HepG2 (cell line): ENCODE data around the gene ZNF512B. TPM values are rescaled to one million over a fixed set of nuclear protein-coding genes. Genes with fewer than 3 reads are reported as not detected.

Experiments
- ARNTL ChIP-seq: sonication (generic); formaldehyde crosslinking; IDR thresholded peaks from 2 replicates; pipeline ENCODE4 v1.4.0; 2020; ENCODE audit warnings: mild to moderate bottlenecking, missing genetic modification reagents
- DDIT3 ChIP-seq: sonication (generic); formaldehyde crosslinking; IDR thresholded peaks from 2 replicates; pipeline ENCODE4 v1.4.0; 2020; ENCODE audit warnings: mild to moderate bottlenecking, missing genetic modification reagents
- DMAP1 ChIP-seq: IDR thresholded peaks from 2 replicates; pipeline ENCODE4 v1.6.1; 2016
- ELF3 ChIP-seq: IDR thresholded peaks from 2 replicates; pipeline ENCODE4 v1.6.1; 2016; ENCODE audit warnings: missing genetic modification reagents, missing compliant biosample characterization
- GPN1 ChIP-seq: sonication (generic); formaldehyde crosslinking; IDR thresholded peaks from 2 replicates; pipeline ENCODE4 v1.5.1; 2020; ENCODE audit warnings: missing genetic modification reagents, borderline replicate concordance
- HMGXB3 ChIP-seq: sonication (generic); formaldehyde crosslinking; IDR thresholded peaks from 2 replicates; pipeline ENCODE4 v1.4.0; 2020; ENCODE audit warnings: missing genetic modification reagents, borderline replicate concordance
- KAT7 ChIP-seq: IDR thresholded peaks from 2 replicates; pipeline ENCODE4 v1.6.1; 2018; ENCODE audit warnings: borderline replicate concordance, missing compliant biosample characterization
- MTERF4 ChIP-seq: sonication (generic); formaldehyde crosslinking; IDR thresholded peaks from 2 replicates; pipeline ENCODE4 v1.8.0; 2023; ENCODE audit warnings: mild to moderate bottlenecking, missing genetic modification reagents
- NFIB ChIP-seq: sonication (generic); formaldehyde crosslinking; IDR thresholded peaks from 2 replicates; pipeline ENCODE4 v1.9.0; 2021; ENCODE audit warnings: missing genetic modification reagents, mild to moderate bottlenecking, borderline replicate concordance
- PTBP1 ChIP-seq: fragments of 200-400 bp; formaldehyde crosslinking; IDR thresholded peaks from 2 replicates; pipeline ENCODE4 v1.6.1; 2018; ENCODE audit warnings: low read length, low read depth; ENCODE audit not compliant: poor library complexity, severe bottlenecking
- SRY ChIP-seq: sonication (generic); formaldehyde crosslinking; IDR thresholded peaks from 2 replicates; pipeline ENCODE4 v1.8.0; 2022; ENCODE audit warnings: mild to moderate bottlenecking, missing genetic modification reagents
- STAG1 ChIP-seq: sonication (generic); formaldehyde crosslinking; IDR thresholded peaks from 2 replicates; pipeline ENCODE4 v1.4.0; 2020; ENCODE audit warnings: missing genetic modification reagents
- TSC22D2 ChIP-seq: sonication (generic); formaldehyde crosslinking; IDR thresholded peaks from 2 replicates; pipeline ENCODE4 v1.5.1; 2020; ENCODE audit warnings: missing genetic modification reagents, mild to moderate bottlenecking, borderline replicate concordance
- YEATS2 ChIP-seq: sonication (generic); formaldehyde crosslinking; IDR thresholded peaks from 2 replicates; pipeline ENCODE4 v1.4.0; 2020; ENCODE audit warnings: missing genetic modification reagents, borderline replicate concordance
- ZBTB39 ChIP-seq: sonication (generic); formaldehyde crosslinking; IDR thresholded peaks from 2 replicates; pipeline ENCODE4 v1.5.0; 2020; ENCODE audit warnings: missing genetic modification reagents
- ZFX ChIP-seq: sonication (generic); formaldehyde crosslinking; IDR thresholded peaks from 2 replicates; pipeline ENCODE4 v1.4.0; 2020; ENCODE audit warnings: mild to moderate bottlenecking, low read depth, missing genetic modification reagents, moderate library complexity
- ZNF597 ChIP-seq: sonication (generic); formaldehyde crosslinking; IDR thresholded peaks from 2 replicates; pipeline ENCODE4 v1.5.0; 2020; ENCODE audit warnings: missing genetic modification reagents
- ZNF768 ChIP-seq: sonication (generic); formaldehyde crosslinking; IDR thresholded peaks from 2 replicates; pipeline ENCODE4 v1.4.0; 2020; ENCODE audit warnings: missing genetic modification reagents
- polyA plus RNA-seq, 8 experiments: library from polyadenylated mRNA; depleted of rRNA in 3 of 8; stranded (reverse) in 7 of 8; unstranded in 1 of 8; fragments of >200 nt; fragmentation: Illumina TruSeq in 4 of 8; extraction: Trizol in 4 of 8; gene quantifications; 2 replicates each; pipeline versions ENCODE4 v1.2.1 to v1.2.3, GENCODE V29; 2011 to 2016; ENCODE audit warnings: low read depth in 4 of 8, missing spikeins in 1 of 8, mixed read lengths in 1 of 8; ENCODE audit not compliant: insufficient read depth in 1 of 8
- total RNA-seq, 5 experiments: library from RNA; depleted of rRNA; stranded (reverse); fragments of >200 nt; fragmentation: Illumina TruSeq; extraction: Trizol; gene quantifications; 2 replicates each; pipeline ENCODE4 v1.2.3, GENCODE V29; 2016; ENCODE audit warnings: low read depth in 1 of 5
- TF ChIP-seq, protein P1 (sequence below): sonication (generic); formaldehyde crosslinking; IDR thresholded peaks from 2 replicates; pipeline ENCODE4 v1.5.0; 2020; ENCODE audit warnings: missing genetic modification reagents, mild to moderate bottlenecking, borderline replicate concordance

ZNF512B gene
- total and polyA plus RNA-seq, 2 of the 13 experiments (the other 11 are each of a cell fraction or from before 2014, with no cell fraction given), result 11.5 to 30.6 TPM

- TF ChIP-seq ELF3 (CRISPR knock-in tag), result peak; percentile 64
- TF ChIP-seq MTERF4 (CRISPR knock-in tag), result peak; percentile 93
- no peak for TF ChIP-seq ZNF597 (CRISPR knock-in tag)
- TF ChIP-seq STAG1 (CRISPR knock-in tag), result peak; percentile 44
- TF ChIP-seq ARNTL (CRISPR knock-in tag), result peak; percentile 39; the same call in 1 of the 2 replicates
- TF ChIP-seq HMGXB3 (CRISPR knock-in tag), result no peak
- peak; percentile 32 for TF ChIP-seq PTBP1
- TF ChIP-seq NFIB, result no peak
- TF ChIP-seq DMAP1, result 0 out of 2 replicates have a peak, but pooled peaks have one; percentile 67
- peak; percentile 51; the same call in 1 of the 2 replicates for TF ChIP-seq KAT7 (CRISPR knock-in tag)
- TF ChIP-seq, protein P1, sequence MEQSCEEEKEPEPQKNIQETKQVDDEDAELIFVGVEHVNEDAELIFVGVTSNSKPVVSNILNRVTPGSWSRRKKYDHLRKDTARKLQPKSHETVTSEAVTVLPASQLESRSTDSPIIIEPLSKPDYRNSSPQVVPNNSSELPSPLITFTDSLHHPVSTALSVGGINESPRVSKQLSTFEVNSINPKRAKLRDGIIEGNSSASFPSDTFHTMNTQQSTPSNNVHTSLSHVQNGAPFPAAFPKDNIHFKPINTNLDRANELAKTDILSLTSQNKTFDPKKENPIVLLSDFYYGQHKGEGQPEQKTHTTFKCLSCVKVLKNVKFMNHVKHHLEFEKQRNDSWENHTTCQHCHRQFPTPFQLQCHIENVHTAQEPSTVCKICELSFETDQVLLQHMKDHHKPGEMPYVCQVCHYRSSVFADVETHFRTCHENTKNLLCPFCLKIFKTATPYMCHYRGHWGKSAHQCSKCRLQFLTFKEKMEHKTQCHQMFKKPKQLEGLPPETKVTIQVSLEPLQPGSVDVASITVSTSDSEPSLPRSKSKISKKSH (CRISPR knock-in tag), result no peak
- TF ChIP-seq DDIT3, result no peak
- peak; percentile 81 for TF ChIP-seq ZFX
- peak; percentile 58; the same call in 1 of the 2 replicates for TF ChIP-seq ZNF768 (CRISPR knock-in tag)
- TF ChIP-seq TSC22D2 (CRISPR knock-in tag), result no peak
- TF ChIP-seq SRY, result 0 out of 2 replicates have a peak, but pooled peaks have one; percentile 19
- no peak; the same call in 1 of the 2 replicates for TF ChIP-seq ZBTB39
- peak; percentile 77; the same call in 1 of the 2 replicates for TF ChIP-seq GPN1 (CRISPR knock-in tag)
- peak; percentile 74 for TF ChIP-seq YEATS2
Measured at GRCh38 chr20:63977739-63978276, 8.1 kb upstream of the ZNF512B start (continued).
